ENCODE measurements around the gene THAP8.

THAP8 gene

DNA sequence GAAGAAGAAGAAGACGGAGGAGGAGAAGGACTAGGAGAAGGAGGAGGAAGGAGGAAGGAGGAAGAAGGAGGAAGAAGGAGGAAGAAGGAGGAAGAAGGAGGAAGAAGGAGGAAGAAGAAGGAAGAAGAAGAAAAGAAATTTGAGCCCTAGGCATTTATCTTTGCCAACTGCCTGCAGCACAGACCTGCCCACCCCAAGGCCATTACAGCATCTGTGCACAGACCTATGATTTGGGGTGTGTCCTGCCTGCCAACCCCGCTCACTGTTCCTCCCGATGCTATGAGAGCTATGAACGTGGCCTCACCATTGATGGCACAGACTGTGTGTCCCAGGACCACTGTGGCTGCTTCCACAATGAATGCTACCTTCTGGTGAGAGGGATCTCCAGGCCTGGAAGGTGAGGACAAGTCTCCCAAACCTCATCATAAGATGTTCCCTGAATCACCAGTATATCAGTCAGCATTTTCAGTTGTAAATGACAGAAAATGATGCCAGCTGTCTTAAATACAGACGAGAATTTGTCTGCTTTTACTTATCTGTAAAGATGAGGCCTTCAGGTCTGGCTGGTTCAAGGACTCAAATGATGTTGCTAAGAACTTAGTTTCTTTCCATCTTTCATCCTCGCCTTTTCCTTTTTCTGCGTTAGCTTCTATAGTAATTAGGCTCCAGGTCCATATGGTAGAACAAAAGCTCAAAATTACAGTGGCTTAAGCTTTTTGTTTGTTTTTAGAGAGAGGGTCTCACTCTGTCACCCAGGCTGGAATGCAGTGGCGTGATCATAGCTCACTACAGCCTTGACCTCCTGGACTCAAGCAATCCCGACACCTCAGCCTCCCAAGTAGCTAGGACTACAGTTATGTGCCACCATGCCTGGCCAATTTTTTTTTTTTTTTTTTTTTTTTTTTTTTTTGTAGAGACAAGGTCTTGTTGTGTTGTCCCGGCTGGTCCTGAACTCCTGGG lies 63.0 kb downstream of the THAP8 start:
- Histone ChIP-seq H3K9me2 (replicated peaks; ENCODE audit: insufficient read depth, low read length) (no peaks in the 10 kb centered on the region), H3K4me1 (ENCODE audit: low read length) (peaks cover 2% of the 10 kb centered on the region), H3K9me3 (replicated peaks; ENCODE audit: insufficient read depth, low read length) (no peaks in the 10 kb centered on the region), H3F3A (ENCODE audit: insufficient read depth, low read length) (no peaks in the 10 kb centered on the region), H3K27me3 (replicated peaks; ENCODE audit: insufficient read depth, low read length) (peaks cover 16% of the 10 kb centered on the region), H3K4me2 (ENCODE audit: low read depth, low read length) (no peak overlapping the region), H3K79me2 (ENCODE audit: low read length) (peaks cover 11% of the 10 kb centered on the region), H2AFZ (ENCODE audit: low read length) (no peak overlapping the region), H3K4me3 (ENCODE audit: low read length) (no peak overlapping the region), H3K36me3 (replicated peaks; ENCODE audit: insufficient read depth, low read length) (no peaks in the 10 kb centered on the region), H3K27ac (ENCODE audit: low read length) (no peak overlapping the region), H3K9ac (ENCODE audit: low read length) (no peak overlapping the region), H4K20me1 (ENCODE audit: insufficient read depth, low read length) (no peaks in the 10 kb centered on the region)
- no peak for DNase-seq
- TF ChIP-seq, protein P1, sequence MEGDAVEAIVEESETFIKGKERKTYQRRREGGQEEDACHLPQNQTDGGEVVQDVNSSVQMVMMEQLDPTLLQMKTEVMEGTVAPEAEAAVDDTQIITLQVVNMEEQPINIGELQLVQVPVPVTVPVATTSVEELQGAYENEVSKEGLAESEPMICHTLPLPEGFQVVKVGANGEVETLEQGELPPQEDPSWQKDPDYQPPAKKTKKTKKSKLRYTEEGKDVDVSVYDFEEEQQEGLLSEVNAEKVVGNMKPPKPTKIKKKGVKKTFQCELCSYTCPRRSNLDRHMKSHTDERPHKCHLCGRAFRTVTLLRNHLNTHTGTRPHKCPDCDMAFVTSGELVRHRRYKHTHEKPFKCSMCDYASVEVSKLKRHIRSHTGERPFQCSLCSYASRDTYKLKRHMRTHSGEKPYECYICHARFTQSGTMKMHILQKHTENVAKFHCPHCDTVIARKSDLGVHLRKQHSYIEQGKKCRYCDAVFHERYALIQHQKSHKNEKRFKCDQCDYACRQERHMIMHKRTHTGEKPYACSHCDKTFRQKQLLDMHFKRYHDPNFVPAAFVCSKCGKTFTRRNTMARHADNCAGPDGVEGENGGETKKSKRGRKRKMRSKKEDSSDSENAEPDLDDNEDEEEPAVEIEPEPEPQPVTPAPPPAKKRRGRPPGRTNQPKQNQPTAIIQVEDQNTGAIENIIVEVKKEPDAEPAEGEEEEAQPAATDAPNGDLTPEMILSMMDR (IDR thresholded peaks at IDR 0.05; ENCODE audit: low read length): no peak
- no peak for TF ChIP-seq EZH2 (optimal IDR thresholded peaks at IDR 0.05; ENCODE audit: low read depth, low read length)
- no peak for TF ChIP-seq EZH2phosphoT487 (IDR thresholded peaks at IDR 0.05; ENCODE audit: low read length)

DNA sequence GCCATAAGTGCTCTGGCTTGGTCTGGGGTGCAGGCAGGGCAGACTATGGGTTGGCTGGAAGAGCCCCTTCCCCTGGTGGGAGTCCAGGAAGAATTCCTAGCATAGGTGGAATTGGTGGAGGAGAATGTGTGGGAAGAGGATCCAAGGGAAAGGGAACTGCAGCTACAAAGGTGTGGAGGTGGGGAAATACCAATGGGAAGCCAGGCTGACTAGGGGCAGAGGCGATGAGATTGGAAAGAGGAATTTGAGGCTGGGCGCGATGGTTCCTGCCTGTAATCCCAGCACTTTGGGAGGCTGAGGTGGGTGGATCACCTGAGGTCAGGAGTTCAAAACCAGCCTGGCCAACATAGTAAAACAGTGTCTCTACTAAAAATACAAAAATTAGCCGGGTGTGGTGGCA lies 63.9 kb downstream of the THAP8 start:
- no peak for DNase-seq
- Histone ChIP-seq H3K36me3 (replicated peaks; ENCODE audit: insufficient read depth, low read length) (no peaks in the 10 kb centered on the region), H3K4me3 (ENCODE audit: low read length) (no peak overlapping the region), H3K27ac (ENCODE audit: low read length) (no peak overlapping the region), H3K79me2 (ENCODE audit: low read length) (peaks cover 2% of the 10 kb centered on the region), H4K20me1 (ENCODE audit: insufficient read depth, low read length) (no peaks in the 10 kb centered on the region), H3K4me1 (ENCODE audit: low read length) (no peaks in the 10 kb centered on the region), H3K9me3 (replicated peaks; ENCODE audit: insufficient read depth, low read length) (no peaks in the 10 kb centered on the region), H3K9ac (ENCODE audit: low read length) (no peak overlapping the region), H3K27me3 (replicated peaks; ENCODE audit: insufficient read depth, low read length) (peaks cover 25% of the 10 kb centered on the region), H3F3A (ENCODE audit: insufficient read depth, low read length) (no peaks in the 10 kb centered on the region), H3K9me2 (replicated peaks; ENCODE audit: insufficient read depth, low read length) (no peaks in the 10 kb centered on the region), H3K4me2 (ENCODE audit: low read depth, low read length) (no peak overlapping the region), H2AFZ (ENCODE audit: low read length) (no peak overlapping the region)
- TF ChIP-seq EZH2phosphoT487 (IDR thresholded peaks at IDR 0.05; ENCODE audit: low read length): no peak
- TF ChIP-seq, protein P1 (IDR thresholded peaks at IDR 0.05; ENCODE audit: low read length): no peak
- TF ChIP-seq EZH2 (optimal IDR thresholded peaks at IDR 0.05; ENCODE audit: low read depth, low read length): no peak

DNA sequence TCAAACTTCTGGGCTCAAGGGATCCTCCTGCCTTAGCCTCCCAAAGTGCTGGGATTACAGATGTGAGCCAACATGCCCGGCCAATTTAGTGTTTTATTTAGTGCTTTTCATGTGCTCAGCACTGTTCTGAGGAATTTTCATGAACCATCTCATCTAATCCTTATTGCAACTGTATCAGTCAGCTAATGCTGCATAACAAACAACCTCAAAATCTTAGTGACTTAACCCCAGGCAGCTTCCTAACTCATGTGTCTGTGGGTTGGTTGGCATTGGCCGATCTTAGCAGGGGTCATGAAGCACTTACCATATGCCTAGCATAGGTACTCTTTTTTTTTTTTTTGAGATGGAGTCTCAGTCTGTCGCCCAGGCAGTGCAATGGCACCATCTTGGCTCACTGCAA lies 65.3 kb downstream of the THAP8 start:
- no peak overlapping the region for H2AFZ ChIP-seq (ENCODE audit: low read length)
- H3K4me1 ChIP-seq (ENCODE audit: low read length): no peaks in the 10 kb centered on the region
- H3K4me2 ChIP-seq (ENCODE audit: low read depth, low read length): no peak overlapping the region
- no peaks in the 10 kb centered on the region for H3K79me2 ChIP-seq (ENCODE audit: low read length)
- H3K9me3 ChIP-seq (replicated peaks; ENCODE audit: insufficient read depth, low read length): no peaks in the 10 kb centered on the region
- H3K9me2 ChIP-seq (replicated peaks; ENCODE audit: insufficient read depth, low read length): no peaks in the 10 kb centered on the region
- no peak for DNase-seq
- H3K9ac ChIP-seq (ENCODE audit: low read length): no peak overlapping the region
- peaks cover 34% of the 10 kb centered on the region for H3K27me3 ChIP-seq (replicated peaks; ENCODE audit: insufficient read depth, low read length)
- H3K4me3 ChIP-seq (ENCODE audit: low read length): no peak overlapping the region
- no peaks in the 10 kb centered on the region for H3K36me3 ChIP-seq (replicated peaks; ENCODE audit: insufficient read depth, low read length)
- no peaks in the 10 kb centered on the region for H3F3A ChIP-seq (ENCODE audit: insufficient read depth, low read length)
- H4K20me1 ChIP-seq (ENCODE audit: insufficient read depth, low read length): no peaks in the 10 kb centered on the region
- H3K27ac ChIP-seq (ENCODE audit: low read length): no peak overlapping the region
- TF ChIP-seq, protein P1 (IDR thresholded peaks at IDR 0.05; ENCODE audit: low read length): no peak
- TF ChIP-seq EZH2 (optimal IDR thresholded peaks at IDR 0.05; ENCODE audit: low read depth, low read length): no peak
- TF ChIP-seq EZH2phosphoT487 (IDR thresholded peaks at IDR 0.05; ENCODE audit: low read length): no peak
